WI38 (cell line): Measurements from ENCODE around the gene LRRC26.
"Not testable (repeated sequence)": the region's sequence is repeated elsewhere in the genome, so short reads cannot be mapped to it uniquely, and the experiment has no call there.

Source experiments
- H3K4me3 ChIP-seq: 2 replicates; pipeline ENCODE4 v1.5.1; 2011; ENCODE audit warnings: low read depth, mild to moderate bottlenecking, control low read depth, low read length
- TF ChIP-seq, protein P1 (sequence below): IDR thresholded peaks from 2 replicates; pipeline ENCODE4 v1.5.1; 2012; ENCODE audit warnings: low read depth, mild to moderate bottlenecking, control low read depth, low read length

The LRRC26 gene

DNA sequence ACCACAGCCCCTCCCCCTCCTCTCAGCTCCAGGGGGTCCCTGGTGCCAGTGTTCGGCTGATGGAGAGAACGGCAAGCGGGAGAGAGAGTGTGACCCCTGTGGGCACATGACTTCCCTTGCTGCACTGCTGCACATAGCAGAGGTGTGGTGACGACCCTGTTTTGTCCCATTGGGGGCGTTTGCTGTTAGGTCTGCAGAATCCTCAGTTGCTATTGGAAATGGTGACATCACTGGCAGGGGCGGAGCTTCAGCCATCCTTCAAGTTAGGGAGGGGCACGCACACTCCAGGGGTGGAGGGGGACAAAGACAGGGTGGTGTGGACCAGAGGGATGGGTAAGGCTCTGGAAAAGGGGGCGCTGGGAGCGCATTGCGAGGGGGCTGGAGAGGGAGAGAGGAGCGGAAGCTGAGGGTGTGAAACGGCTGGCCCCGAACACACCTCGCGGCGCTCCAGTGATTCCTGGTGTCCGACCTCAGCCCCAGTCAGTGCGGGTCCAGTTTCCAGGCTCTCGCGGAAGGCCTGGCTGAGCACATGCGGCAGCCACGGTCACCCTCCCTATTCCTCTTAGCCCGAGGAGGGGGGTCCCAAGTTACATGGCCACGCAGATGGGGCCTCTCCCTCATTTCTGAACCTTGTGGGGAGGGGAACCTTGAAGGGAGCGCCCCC is 31.7 kb downstream of the LRRC26 start:
- no peak overlapping the region for H3K4me3 ChIP-seq
- TF ChIP-seq, protein P1, sequence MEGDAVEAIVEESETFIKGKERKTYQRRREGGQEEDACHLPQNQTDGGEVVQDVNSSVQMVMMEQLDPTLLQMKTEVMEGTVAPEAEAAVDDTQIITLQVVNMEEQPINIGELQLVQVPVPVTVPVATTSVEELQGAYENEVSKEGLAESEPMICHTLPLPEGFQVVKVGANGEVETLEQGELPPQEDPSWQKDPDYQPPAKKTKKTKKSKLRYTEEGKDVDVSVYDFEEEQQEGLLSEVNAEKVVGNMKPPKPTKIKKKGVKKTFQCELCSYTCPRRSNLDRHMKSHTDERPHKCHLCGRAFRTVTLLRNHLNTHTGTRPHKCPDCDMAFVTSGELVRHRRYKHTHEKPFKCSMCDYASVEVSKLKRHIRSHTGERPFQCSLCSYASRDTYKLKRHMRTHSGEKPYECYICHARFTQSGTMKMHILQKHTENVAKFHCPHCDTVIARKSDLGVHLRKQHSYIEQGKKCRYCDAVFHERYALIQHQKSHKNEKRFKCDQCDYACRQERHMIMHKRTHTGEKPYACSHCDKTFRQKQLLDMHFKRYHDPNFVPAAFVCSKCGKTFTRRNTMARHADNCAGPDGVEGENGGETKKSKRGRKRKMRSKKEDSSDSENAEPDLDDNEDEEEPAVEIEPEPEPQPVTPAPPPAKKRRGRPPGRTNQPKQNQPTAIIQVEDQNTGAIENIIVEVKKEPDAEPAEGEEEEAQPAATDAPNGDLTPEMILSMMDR = no peak

DNA sequence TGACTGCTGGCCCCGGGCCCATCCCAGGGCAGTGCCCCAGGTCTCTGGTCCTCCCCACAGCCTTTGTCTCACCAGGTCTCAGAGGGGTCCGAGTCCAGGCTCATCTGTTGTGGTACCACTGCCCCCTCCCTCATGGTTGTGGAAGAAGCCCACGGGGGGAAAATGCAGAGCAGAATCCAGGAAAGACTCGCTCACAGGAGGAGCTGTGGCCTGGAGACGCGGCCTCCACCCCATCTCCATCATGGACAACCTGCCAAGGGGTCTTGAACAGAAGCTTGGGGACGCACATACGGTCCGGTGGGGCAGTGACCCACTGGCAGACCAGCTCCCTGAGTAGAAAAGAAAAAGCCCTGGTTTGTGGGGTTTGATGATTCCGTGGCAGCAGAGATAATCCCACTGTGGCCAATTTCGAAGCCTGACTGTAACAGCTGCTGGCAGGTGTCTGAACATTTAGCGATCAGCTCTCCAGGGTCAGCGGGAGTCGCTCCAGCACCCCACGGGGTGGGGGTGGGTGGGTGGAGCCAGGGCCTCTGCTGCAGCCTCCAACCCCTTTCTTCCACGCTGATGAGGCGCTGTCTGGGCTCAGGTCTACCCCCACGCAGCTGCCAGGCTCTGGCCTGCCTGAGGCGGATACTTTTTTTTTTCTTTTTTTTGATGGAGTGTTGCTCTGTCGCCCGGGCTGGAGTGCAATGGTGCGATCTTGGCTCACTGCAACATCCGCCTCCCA is 32.8 kb downstream of the LRRC26 start:
- no peak overlapping the region for H3K4me3 ChIP-seq
- TF ChIP-seq, protein P1 = no peak

DNA sequence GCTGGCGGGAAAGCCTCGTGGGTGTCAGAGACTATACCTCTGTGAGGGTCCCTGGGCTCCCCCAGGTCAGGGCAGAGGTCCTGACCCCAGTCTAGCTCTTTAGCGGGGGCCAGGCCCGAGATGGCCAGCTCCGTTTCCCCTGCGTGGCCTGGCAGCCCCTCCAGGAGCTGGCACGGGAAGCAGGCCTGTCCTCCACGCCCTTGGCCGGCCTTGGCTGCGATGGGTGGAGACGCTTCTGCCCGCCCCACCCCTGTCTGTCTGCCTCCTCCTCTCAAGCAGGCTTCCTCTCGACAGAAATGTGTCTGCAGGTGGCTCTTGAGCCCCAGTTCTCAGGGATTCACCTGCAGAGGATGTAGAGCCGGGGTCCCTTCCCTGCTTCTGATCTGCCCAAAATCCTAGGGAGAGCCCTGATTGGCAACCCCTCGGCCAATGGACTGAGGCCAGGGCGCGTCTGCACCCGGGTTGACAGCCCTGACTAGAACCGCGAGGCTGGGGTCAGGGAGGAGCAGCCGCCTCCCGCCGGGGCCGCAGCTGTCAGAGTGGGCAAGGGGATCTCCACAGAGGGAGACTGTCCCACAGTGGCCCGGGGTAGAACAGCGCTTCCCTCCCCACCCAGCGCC is 33.5 kb downstream of the LRRC26 start:
- no peak overlapping the region for H3K4me3 ChIP-seq
- TF ChIP-seq, protein P1 = no peak

DNA sequence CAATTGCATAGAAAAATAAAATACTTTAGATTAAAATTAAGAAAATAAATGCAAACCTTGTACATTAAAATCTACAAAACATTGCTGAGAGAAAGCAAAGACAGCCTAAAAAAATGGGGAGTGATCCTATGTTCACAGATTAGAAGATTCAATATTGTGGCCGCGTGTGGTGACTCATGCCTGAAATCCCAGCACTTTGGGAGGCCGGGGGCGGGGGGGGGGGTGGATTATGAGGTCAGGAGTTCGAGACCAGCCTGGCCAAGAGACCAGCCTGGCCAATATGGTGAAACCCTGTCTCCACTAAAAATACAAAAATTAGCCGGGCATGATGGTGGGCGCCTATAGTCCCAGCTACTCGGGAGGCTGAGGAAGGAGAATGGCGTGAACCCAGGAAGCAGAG is 34.7 kb downstream of the LRRC26 start:
- H3K4me3 ChIP-seq = not testable (repeated sequence)

DNA sequence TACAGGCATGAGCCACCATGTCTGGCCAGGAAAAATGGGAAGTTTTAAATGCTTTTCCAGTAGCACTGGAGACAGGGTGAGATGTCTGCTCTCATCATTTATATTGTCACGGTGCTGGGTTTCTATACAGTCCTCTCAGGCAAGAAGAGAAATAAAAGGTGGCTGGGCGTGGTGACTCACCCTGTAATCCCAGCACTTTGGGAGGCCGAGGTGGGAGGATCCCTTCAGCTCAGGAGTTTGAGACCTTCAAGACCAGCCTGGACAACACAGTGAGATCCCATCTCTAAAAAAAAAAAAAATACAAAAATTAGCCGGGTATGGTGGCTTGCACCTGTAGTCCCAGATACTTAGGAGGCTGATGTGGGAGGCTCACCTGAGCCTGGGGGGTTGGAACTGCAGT is 35.7 kb downstream of the LRRC26 start:
- no peak overlapping the region for H3K4me3 ChIP-seq
- TF ChIP-seq, protein P1 = no peak

DNA sequence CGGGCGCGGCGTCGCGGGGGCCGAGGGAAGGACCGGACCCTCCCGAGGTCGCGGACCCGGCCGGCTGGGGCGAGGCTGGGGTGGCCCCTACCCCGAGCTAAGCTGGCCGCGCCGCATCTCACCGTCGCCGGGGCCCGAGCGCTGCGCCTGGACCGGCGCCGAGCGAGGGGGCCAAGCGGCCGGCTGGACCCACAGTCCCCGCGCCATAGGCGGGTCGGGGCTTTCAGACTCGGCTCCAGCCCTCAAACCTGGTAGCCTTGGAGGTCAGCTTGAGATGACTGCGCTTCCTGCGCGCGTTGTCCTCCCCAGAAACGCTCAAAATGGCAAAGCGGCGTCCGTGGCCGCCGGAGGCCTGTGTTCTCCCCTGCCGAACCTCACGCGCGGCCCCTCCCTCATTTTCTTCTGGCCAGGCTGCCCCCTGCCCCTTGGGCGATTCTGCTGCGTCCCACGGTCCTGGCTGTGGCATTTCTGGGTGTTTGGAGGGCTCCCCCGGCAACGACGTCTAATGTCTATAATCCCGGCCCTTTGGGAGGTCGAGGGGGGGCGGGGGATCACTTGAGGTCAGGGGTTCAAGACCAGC is 39.6 kb downstream of the LRRC26 start:
- TF ChIP-seq, protein P1 = no peak
- H3K4me3 ChIP-seq = peak overlapping the region; percentile 77

DNA sequence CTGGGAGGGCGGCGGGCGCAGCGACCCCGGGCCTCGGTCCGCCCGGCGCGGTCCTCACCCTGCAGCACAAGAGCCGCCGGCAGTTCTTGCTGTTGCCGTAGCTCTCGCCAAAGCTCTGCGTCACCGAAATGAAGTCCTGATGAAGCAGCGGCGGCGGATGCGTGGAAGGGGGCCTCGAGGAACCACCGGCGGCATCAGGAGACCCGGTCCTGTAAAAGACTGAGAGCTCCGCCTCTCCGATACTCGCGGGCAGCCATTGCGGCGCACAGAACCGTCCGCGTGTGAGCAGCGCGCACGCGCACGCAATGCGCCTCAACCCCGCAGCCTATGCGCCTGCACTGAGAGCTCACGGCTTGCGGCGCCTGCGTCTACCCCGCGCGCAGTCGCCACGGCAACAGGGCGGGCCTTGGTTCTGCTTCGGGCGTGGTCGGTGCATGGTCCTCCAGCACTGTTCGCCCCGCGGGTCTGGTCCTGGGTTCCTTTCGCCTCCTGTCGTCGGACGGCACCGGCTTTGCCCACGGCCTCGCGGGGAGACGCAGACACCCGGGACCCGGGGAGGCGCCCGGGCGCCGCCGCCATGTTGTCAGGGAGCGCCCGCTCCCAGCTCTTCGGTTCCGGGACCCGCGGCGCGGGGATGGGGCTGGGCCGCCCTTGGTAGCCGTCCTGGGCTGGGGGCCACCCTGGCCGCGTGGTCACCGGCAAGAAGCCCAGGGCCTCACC is 40.2 kb downstream of the LRRC26 start:
- H3K4me3 ChIP-seq = peak overlapping the region; percentile 77
- TF ChIP-seq, protein P1 = no peak
